Measurements from ENCODE around the gene SALL3.
"Not testable (repeated sequence)": the region's sequence is repeated elsewhere in the genome, so short reads cannot be mapped to it uniquely, and the experiment has no call there.

SALL3 gene

DNA sequence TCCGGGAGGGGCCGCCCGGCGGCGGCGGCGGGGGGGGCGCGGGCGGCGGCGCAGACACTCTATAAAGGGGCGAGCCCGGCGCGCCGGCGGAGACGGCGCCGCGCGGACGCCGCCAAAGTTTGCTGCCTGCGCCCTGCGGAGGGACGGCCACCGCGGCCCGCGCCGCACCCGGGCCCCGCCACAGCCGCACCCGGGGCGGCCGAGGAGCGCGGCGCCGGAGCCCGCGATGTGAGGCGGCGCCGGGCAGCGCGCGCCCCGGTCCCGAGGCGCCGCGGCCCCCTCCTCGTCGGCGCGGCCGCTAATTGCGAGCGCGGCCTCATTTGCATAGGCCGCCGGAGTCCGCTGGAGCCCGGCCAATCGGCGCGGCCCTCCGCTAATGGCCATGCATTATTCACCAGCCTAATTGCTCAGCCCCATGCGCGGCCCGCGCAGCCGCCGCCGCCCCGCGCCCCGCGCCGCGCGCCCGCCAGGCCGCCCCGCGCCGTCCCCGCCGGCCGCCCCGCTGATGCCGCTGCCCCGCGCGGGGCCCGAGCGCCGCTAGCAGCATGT is at the start of gene SALL3:
SALL3 (plus strand) TSS at position 89 of the 549 bp plus-strand sequence; CDS start at position 546, 457 bp downstream.
- no peak for FAIRE-seq

DNA sequence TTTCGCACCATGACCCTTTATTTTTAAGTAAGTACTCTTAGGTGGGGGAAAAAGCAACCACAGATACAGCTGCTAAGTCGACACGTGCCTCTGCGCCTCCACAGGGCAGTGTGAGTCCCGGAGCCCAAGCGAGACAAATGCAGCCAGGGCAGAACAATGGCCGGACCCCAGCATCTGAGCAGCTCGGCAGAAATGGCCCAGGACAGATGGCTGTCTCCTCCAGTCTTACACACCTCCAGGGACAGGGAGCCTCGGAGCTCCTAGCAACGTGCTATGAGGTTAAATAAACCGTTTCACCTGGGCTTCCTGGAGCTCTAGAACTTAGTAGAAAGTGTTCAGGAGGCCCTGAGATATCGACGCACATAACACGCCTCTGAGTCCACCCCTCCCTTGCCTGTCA is 47.3 kb upstream of the SALL3 start:
- FAIRE-seq = no peak

DNA sequence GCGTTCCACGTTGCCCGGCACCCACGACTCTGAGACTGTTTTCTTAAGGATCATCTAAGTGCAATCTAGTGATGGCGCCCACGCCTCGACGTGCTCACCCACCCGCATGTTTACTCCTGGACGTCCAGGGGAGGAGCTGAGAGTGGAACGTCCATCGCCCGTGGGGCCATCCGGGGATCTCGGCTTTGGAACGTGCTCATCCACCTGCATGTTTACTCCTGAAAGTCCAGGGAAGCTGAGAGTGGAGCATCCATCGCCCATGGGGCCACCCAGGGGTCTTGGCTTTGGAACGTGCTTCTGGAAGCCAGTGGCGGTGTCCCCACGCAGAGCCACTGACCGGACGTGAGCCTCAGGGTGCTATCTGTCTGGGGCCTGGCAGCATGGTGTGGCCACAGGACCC is 45.6 kb upstream of the SALL3 start:
- FAIRE-seq = no peak

DNA sequence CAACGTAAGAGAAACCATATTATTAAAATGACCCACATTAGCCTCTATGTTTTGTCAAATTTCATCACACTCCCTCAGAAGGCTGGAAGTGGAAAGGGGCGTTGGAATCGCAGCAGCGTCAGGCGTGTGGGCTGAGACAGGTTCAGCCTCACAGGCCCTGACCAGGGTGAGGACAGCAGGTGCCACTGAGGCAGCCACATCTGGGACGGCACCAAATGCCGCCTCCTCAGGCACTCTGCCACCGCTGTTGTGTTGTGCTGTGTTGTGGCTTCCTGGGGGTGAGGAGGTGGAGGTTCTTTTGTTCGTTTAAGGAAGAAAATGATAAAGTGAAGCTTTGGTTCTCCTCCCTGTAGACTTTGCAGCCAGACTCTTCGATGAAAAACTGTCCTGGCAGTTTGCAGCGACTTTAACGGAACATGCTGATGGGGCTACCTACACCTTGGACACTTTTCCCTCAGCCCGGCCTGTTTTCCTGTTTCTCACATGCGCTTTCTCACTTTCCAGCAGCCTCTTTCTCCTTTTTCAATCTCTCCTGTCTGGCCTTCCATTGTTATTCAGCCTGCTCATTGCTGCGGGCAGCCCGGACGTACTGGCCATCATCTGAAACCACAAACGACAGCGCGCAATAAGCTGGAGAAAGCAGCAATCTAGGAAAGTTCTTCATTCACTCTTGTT is 44.9 kb upstream of the SALL3 start:
- FAIRE-seq = no peak

DNA sequence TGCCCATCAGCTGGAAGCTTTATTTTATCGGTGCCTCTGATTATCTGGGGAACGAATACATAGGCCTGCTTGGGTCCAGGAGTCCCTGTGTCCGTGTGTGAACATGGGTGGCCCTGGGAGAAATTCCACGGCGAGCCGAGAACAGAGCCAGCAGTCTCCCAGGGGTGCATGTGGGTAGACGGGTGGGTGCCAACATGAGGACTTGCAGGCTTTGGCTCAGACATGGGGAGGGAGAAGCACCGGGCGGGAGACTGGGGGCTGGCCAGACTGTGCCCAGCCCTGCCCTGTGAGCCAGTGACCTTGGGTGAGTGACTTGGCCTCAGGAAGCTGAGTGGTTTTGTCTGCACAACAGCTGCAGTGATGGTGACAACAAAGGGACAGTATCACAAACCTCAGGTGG is 44.2 kb upstream of the SALL3 start:
- no peak for FAIRE-seq

DNA sequence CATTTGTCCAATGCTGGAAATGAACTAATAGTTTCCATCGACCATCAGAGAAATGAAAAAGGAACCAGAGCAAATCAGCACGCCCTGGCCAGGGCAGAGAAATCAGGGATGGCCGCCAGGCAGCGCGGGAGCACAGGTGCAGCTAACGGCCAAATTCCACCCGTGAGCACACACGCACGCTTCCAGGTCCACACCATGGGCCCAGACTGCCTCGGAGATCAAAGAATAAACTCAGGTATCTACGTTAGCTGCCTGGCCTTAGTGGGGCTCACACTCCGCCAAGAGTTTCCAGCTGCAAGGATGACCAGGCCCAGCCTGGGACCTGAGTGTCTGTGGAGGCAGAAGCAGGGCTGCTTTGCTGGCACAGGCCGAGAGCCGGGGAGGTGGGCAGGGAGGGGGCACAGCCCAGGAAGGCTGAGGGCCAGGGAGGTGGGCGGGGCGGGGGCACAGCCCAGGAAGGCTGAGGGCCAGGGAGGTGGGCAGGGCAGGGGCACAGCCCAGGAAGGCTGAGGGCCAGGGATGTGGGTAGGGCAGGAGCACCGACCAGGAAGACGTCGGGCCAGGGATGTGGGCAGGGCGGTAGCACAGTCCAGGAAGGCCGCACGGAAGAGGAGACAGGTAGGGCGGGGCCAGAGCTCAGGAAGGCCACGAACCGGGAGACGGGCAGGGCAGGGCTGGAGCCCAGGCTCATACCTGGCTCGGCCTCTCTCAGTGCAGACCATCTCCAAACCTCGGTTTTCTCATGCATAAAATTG is 43.2 kb upstream of the SALL3 start:
- no peak for FAIRE-seq

DNA sequence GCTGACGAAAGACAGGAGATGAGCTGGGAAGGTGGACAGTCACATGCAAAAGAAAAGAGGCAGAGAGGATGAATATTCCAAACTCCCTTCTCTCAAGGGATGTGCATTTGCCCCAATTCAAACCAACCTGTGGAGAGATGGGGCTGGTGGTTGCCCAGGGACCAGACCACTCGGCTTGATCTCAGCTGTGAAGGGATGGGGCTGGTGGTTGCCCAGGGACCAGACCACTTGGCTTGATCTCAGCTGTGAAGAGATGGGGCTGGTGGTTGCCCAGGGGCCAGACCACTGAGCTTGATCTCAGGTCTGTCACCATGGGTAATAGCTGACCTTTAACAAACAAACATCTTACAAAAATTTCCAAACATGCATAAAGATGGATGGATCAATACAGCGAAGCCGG is 42.5 kb upstream of the SALL3 start:
- no peak for FAIRE-seq

DNA sequence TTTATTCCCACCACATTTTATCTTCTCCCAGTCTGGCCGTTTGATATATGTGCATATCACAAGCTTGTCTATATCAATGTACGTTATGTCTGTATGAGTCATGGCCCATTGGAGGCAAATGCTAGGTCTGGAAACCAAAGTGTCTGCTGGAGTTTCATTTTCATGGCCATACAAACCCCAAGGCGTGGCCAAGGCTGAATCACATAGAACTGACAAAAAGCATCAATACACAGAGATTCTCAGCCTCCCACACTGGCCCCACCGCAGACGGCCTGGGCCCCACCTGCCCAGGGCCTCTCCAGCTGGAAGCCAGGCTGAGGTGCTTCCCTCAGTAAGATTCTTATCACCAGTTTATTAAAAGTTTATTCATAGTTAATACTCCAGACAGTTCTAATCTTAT is 40.5 kb upstream of the SALL3 start:
- no peak for FAIRE-seq

DNA sequence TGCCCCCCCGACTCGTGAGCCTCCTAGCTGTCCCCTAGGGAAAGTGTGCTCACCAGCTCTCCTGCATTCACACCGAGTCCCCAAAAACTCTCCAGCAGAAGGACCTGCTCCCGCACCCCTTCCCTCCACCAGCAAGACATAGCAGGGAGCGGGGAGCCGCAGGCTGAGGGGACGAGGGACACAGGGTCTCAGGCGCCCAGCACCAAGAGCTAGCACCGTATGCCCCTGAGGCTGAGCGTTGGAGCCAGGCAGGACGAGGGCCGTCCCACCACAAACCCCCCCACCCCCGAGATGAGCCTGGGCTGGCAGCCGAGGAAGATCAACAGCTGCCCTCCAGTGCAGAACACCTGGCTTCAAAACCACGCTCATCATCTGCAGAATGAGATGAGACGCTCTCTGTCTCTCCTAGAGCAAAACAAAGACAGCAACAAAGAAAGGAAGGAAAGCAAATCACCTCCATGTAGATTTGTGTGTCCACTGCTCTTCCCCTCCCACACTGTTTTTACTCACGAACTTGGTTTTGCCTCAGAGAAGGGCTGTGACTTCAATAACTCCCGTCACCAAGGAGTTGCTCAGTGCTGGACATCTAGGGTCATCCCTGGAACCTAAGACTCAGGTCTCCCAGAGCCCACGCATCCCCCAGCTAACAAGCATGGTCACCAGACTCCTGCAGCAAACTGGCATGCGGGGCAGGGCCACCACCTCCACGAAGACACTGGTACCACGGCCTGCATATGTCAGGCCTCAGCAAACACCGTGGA is 39.7 kb upstream of the SALL3 start:
- no peak for FAIRE-seq

DNA sequence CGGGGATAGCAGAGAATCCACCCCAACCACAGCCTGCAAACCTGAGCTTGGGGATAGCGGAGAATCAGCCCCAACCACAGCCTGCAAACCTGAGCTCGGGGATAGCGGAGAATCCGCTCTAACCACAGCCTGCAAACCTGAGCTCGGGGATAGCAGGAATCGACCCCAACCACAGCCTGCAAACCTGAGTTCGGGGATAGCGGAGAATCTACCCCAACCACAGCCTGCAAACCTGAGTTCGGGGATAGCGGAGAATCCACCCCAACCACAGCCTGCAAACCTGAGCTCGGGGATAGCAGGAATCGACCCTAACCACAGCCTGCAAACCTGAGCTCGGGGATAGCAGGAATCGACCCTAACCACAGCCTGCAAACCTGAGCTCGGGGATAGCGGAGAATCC is 37.4 kb upstream of the SALL3 start:
- FAIRE-seq = not testable (repeated sequence)

DNA sequence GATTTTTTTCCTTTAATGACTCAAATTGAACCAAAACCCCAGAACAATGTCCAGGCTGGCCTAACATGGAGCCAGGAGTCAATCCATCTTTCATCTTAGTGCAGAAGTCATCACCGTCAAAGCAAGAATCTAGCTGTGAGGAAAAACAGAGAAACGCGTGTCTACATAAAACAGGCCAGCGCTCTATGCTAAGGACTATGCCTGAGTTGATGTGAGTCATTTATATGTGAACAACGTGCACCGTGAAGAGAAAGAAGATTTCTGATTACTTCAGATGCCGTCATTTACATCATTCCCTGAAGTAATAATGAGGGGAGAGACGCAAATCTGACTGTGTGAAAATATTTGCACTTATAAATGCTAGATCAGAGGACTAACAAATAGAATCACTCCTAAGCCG is 34.0 kb upstream of the SALL3 start:
- FAIRE-seq = no peak

DNA sequence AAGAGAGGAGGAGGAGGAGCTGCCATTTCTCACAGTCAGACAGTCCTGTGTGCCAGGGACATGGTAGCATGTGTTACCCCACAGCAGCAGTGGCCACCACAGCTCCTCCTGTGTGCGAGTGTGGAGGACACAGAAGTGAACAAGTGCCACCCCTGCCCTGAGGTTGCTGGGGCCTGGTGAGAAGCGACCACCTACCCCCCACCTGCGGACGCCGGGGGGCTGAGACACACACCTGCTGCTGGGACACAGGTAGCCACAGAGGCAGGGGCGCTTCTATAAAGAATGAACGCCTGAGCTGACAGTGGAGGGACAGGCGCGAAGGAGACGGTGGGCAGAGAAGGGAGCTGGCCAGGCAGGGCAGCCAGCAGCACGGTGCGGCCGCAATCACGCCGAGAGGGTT is 32.3 kb upstream of the SALL3 start:
- no peak for FAIRE-seq

DNA sequence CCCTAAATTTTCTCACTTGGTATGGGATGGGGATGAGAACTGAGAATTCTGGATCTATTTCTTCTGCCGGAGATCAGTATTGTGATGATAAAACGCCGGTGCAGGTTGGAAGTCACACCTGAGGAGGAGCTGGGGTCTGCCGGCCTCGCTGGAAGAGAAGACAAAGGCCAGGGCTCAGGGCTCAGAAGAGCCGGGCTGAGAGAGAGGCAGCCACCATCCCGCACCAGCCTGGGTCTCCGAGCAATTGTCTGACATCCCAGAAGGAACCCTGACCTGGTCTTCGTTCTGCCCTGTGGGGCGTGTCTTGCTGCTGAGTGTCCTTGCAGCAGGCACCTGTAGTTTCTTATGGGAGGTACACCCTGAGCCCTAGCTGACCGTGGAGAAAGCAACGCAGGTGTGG is 31.4 kb upstream of the SALL3 start:
- FAIRE-seq = no peak

DNA sequence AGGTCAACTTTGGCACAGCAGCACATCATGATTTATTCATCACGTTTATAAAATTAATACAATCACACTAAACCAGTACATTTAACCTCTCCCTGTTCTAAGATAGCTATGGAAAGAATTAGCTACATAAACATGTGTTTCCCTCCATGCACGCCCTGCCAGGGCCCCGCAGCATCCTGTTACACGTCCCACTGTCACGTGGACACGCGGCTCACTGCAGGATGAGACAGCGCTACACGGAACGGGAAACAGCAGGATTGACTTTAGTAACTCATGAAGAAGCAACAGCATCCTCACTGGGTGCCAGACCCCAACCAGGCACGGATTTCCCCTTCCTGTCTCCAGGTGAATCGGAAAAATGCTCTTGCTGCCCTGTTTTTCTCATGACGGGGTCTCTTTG is 30.9 kb upstream of the SALL3 start:
- FAIRE-seq = no peak

DNA sequence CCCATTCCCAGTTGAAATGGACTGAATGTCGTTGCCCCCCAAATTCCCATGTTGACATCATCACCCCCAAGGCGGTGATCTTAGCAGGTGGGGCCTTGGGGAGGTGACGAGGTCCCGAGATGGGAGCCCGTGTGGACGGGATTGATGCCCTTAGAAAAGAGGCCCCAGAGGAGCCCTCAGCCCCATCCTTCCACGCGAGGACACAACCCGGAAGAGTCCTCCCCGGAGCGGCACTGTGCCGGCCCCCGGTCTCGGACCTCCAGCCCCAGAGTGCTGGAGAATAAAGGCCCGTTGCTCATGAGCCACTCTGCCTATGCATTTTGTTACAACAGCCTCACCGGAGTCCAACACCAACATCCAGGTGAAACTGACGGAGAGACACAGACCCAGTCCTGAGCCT is 30.4 kb upstream of the SALL3 start:
- FAIRE-seq = no peak

DNA sequence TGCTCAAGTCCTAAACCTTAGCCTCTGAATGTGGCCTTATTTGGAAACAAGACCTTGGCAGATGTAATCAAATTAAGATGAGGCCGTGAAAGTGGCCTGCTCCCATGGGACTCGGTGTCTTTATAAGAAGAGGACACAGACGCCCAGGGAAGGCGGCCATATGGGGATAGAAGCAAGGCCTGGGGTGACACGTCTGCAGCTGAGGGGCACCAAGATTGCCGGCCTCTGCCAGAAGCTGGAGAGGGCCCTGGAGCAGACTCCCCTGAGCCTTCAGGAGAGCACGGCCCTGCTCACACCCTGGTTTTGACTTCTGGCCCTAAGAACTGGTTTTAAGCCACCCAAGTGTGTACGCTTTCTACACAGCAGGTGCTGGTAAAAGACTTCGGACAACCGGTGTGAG is 29.2 kb upstream of the SALL3 start:
- no peak for FAIRE-seq

DNA sequence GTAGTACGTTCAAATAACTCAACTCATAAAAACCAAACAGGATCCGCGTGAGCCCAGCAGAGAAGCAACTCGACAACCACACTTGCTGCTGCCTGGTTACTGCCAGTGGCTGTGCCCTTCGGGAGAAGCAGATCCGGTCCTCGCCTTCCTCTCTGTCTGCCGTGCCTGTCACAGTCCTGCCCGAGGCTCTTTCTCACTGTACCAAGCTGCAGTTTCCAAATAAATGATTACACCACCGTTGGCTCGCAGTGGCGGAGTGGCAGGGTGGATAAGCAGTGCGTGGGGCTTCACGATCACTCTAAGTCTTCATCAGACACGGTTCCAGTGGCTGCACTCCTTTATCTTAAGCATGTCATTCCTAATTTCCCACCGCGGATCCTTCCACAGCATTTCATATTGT is 26.1 kb upstream of the SALL3 start:
- FAIRE-seq = no peak

DNA sequence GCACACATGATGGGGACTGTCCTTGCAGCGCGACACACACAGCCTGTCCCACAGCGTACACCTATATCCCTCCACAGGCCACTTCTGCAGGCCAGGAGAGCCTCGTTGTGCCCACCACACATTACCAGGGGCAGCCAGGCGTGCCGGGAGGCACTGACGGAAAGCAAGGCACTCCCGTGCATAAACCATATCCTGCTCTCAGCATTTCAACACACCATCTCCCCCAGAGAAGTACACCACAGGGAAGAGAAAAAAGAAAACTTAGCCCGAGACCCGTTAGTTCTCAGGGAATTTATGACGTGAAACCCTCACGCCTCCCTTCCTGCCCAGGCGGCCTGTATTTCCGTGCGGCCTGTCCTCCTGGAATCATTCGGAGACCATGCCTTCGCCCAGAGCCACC is 24.6 kb upstream of the SALL3 start:
- no peak for FAIRE-seq

DNA sequence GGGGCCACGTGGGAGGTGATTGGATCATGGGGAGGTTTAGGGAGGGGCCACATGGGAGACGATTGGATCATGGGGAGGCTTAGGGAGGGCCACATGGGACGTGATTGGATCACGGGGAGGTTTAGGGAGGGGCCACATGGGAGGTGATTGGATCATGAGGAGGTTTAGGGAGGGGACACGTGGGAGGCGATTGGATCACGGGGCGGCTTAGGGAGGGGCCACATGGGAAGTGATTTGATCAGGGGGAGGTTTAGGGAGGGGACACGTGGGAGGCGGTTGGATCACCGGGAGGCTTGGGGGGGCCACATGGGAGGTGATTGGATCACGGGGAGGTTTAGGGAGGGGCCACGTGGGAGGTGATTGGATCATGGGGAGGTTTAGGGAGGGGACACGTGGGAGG is 22.5 kb upstream of the SALL3 start:
- FAIRE-seq = no peak

DNA sequence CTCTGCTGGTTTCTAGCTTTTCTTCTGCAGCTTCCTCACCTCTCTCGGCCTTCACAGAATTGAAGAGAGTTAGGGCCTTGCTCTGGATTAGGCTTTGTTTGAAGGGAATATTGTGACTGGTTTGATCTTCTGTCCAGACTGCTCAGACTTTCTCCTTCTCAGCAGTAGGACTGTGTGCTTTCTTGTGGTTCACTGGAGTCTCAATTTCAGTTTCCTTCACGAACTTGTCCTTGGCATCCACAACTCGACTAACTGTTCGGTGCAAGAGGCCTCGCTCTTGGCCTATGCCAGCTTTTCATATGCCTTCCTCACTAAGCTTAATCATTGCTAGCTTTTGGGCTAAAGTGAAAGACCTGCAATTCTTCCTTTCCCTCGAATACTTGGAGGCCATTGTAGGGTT is 18.9 kb upstream of the SALL3 start:
- no peak for FAIRE-seq

DNA sequence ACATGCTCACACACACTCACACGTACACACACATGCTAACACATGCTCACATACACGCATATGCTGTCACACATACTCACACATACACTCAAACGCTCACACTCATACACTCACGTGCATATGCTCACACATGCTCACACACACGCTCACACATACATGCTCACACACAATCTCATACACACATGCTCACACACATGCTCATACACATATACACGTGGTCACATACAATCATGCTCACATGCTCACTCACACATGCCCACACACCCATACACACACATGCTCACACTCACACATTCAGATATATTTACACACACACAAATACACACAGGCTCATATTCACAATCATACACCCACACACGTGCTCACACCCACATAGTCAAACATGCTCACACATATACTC is 17.5 kb upstream of the SALL3 start:
- FAIRE-seq = no peak

DNA sequence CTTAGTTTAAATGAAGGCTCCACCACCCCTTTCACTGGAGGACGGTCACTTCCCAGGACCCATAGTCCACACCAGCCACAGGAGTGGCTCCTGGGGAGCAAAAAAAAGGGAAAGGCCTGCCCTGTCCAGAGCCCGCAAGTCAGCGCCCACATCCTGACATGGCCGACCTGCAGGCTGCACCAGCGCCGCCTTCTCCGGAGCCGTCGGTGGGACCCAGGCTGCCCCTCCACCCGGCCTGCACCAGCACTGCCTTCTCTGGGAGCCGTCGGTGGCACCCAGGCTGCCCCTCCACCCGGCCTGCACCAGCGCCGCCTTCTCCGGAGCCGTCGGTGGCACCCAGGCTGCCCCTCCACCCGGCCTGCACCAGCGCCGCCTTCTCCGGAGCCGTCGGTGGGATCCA is 14.9 kb upstream of the SALL3 start:
- not testable (repeated sequence) for FAIRE-seq

DNA sequence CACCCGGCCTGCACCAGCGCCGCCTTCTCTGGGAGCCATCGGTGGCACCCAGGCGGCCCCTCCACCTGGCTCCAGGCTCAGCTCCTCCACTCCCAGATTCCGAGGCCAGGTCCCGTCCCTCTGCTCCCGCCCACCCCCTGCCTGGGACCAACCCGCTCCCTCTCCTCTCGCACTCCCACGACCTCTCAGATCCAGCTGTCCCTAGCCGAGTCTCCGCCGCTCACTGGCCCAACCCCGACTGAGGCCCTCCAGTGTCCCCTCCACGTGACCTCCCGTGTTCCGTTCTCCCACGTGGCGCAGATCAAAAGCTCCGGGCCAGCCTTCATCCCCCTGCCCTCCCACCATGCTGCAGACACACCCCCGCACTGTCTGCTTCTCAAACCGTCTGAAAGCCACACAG is 14.4 kb upstream of the SALL3 start:
- no peak for FAIRE-seq

All from A204.1 (cell line).